Measurements from ENCODE around the gene ADCY1. TPM values are rescaled to one million over a fixed set of nuclear protein-coding genes. Genes with fewer than 3 reads are reported as not detected.

Gene ADCY1
- total and polyA plus RNA-seq, 2 donors from 2014 or later = 2.9 to 3.7 TPM

- Histone ChIP-seq H3K4me3 (ENCODE audit: low read length in 3 of 3) (no peak overlapping the region), H3K9ac (ENCODE audit: low read length in 3 of 3) (no peak overlapping the region), H3K4me1 (ENCODE audit: control insufficient read depth in 2 of 3, insufficient read depth in 2 of 3, low read depth in 1 of 3, low read length in 3 of 3) (no peaks in the 10 kb centered on the region), H3K36me3 (ENCODE audit: control insufficient read depth in 2 of 3, insufficient read depth in 3 of 3, low read length in 3 of 3) (peaks cover 0 to 3% (median 0%) of the 10 kb centered on the region in 3 donors), H3K27ac (ENCODE audit: low read depth in 2 of 2, low read length in 2 of 2) (no peak overlapping the region), H3K27me3 (ENCODE audit: control insufficient read depth, insufficient read depth, low read length) (no peaks in the 10 kb centered on the region), H3K9me3 (ENCODE audit: control insufficient read depth in 2 of 3, insufficient read depth in 1 of 3, low read length in 3 of 3) (no peaks in the 10 kb centered on the region)
- DNase-seq (peak in 2 of 5 donors; percentile 6 to 26), FAIRE-seq (no peak)
- intact Hi-C loops (cut with DNase I) = no loop called here
- no peak for TF ChIP-seq CTCF (IDR thresholded peaks at IDR 0.05; ENCODE audit: borderline replicate concordance, extremely low read depth, insufficient read depth)
Measured at GRCh38 chr7:45710271-45711160, 136.3 kb downstream of the ADCY1 start.

GRCh38 chr7:45711161-45711490 lies 137.0 kb downstream of the ADCY1 start:
- FAIRE-seq = no peak
- no peak for TF ChIP-seq CTCF (IDR thresholded peaks at IDR 0.05; ENCODE audit: borderline replicate concordance, extremely low read depth, insufficient read depth)

GRCh38 chr7:45712057-45712689 lies 138.0 kb downstream of the ADCY1 start:
- FAIRE-seq = no peak

More at GRCh38 chr7:45711161-45711490, 137.0 kb downstream of the ADCY1 start:
- no peak overlapping the region for H3K27ac ChIP-seq (ENCODE audit: low read depth in 2 of 2, low read length in 2 of 2)
- H3K36me3 ChIP-seq (ENCODE audit: control insufficient read depth in 2 of 3, insufficient read depth in 3 of 3, low read length in 3 of 3) = peaks cover 0 to 3% (median 0%) of the 10 kb centered on the region in 3 donors
- intact Hi-C loops (cut with DNase I) = no loop called here
- H3K27me3 ChIP-seq (ENCODE audit: control insufficient read depth, insufficient read depth, low read length) = no peaks in the 10 kb centered on the region
- no peak overlapping the region for H3K9ac ChIP-seq (ENCODE audit: low read length in 3 of 3)
- peak in 2 of 5 donors; percentile 7 to 22 for DNase-seq
- no peaks in the 10 kb centered on the region for H3K9me3 ChIP-seq (ENCODE audit: control insufficient read depth in 2 of 3, insufficient read depth in 1 of 3, low read length in 3 of 3)
- H3K4me1 ChIP-seq (ENCODE audit: control insufficient read depth in 2 of 3, insufficient read depth in 2 of 3, low read depth in 1 of 3, low read length in 3 of 3) = no peaks in the 10 kb centered on the region
- no peak overlapping the region for H3K4me3 ChIP-seq (ENCODE audit: low read length in 3 of 3)

More at GRCh38 chr7:45712057-45712689, 138.0 kb downstream of the ADCY1 start:
- intact Hi-C loops (cut with DNase I) = no loop called here
- H3K36me3 ChIP-seq (ENCODE audit: control insufficient read depth in 2 of 3, insufficient read depth in 3 of 3, low read length in 3 of 3) = peaks cover 0 to 3% (median 0%) of the 10 kb centered on the region in 3 donors
- no peaks in the 10 kb centered on the region for H3K9me3 ChIP-seq (ENCODE audit: control insufficient read depth in 2 of 3, insufficient read depth in 1 of 3, low read length in 3 of 3)
- no peak overlapping the region for H3K4me3 ChIP-seq (ENCODE audit: low read length in 3 of 3)
- no peak for TF ChIP-seq CTCF (IDR thresholded peaks at IDR 0.05; ENCODE audit: borderline replicate concordance, extremely low read depth, insufficient read depth)
- H3K4me1 ChIP-seq (ENCODE audit: control insufficient read depth in 2 of 3, insufficient read depth in 2 of 3, low read depth in 1 of 3, low read length in 3 of 3) = no peaks in the 10 kb centered on the region
- peak in 2 of 5 donors; percentile 9 to 24 for DNase-seq
- no peak overlapping the region for H3K9ac ChIP-seq (ENCODE audit: low read length in 3 of 3)
- H3K27ac ChIP-seq (ENCODE audit: low read depth in 2 of 2, low read length in 2 of 2) = no peak overlapping the region
- no peaks in the 10 kb centered on the region for H3K27me3 ChIP-seq (ENCODE audit: control insufficient read depth, insufficient read depth, low read length)
